PC-3 (cell line): ENCODE results near the gene LKAAEAR1. TPM values are rescaled to one million over a fixed set of nuclear protein-coding genes. Genes with fewer than 3 reads are reported as not detected.

Experiments used
- ATAC-seq: fragments of 200-7000 bp; cut with Tn5 transposase; 2 replicates; pipeline ENCODE4 v1.9.1; 2020; ENCODE audit warnings: mild to moderate bottlenecking, moderate library complexity
- BruUV-seq: library from RNA; stranded (reverse); fragments of 400-500 nt; replicated peaks from 2 replicates; lab custom pipeline; 2021; lab: Mats Ljungman, UMichigan
- CTCF ChIA-PET: fragments of 300-600 bp; sonication (Branson Sonifier 250); formaldehyde crosslinking; loops from one replicate; lab custom pipeline; 2022; ENCODE audit warnings: antibody characterized with exemption; lab: Charles Lee
- POLR2A ChIA-PET: fragments of 300-600 bp; sonication (Branson Sonifier 250); formaldehyde crosslinking; loops from one replicate; lab custom pipeline; 2022; ENCODE audit warnings: antibody characterized with exemption; ENCODE audit not compliant: unreplicated experiment; lab: Charles Lee
- DNase-seq: peaks from one replicate; pipeline ENCODE4 v3.0.0-alpha.2; 2015
- H2AFZ ChIP-seq: fragments of 300-600 bp; sonication (generic); 2 replicates; pipeline ENCODE4 v1.6.0; 2016; ENCODE audit warnings: antibody characterized with exemption, low read length
- H3F3A ChIP-seq: fragments of 300-600 bp; sonication (generic); one replicate; pipeline ENCODE4 v1.6.0; 2017; ENCODE audit warnings: antibody characterized with exemption, low read length, control low read depth, mild to moderate bottlenecking; ENCODE audit not compliant: unreplicated experiment
- H3K27ac ChIP-seq: fragments of 300-600 bp; sonication (generic); 2 replicates; pipeline ENCODE4 v1.5.1; 2016; ENCODE audit warnings: mild to moderate bottlenecking, low read length
- H3K27me3 ChIP-seq: fragments of 300-600 bp; sonication (generic); 2 replicates; pipeline ENCODE4 v1.6.1; 2016; ENCODE audit warnings: low read length, mixed read lengths
- H3K36me3 ChIP-seq: fragments of 300-600 bp; sonication (generic); 2 replicates; pipeline ENCODE4 v1.6.1; 2016; ENCODE audit warnings: low read depth, mixed run types, low read length, mixed read lengths
- H3K4me1 ChIP-seq: fragments of 300-600 bp; sonication (generic); 2 replicates; pipeline ENCODE4 v1.5.1; 2016; ENCODE audit warnings: low read length; ENCODE audit not compliant: insufficient read depth
- H3K4me2 ChIP-seq: fragments of 300-600 bp; sonication (generic); 2 replicates; pipeline ENCODE4 v1.6.0; 2016; ENCODE audit warnings: low read length
- H3K4me3 ChIP-seq: fragments of 300-600 bp; sonication (generic); 2 replicates; pipeline ENCODE4 v1.5.1; 2016; ENCODE audit warnings: mild to moderate bottlenecking, low read length, mixed read lengths
- H3K79me2 ChIP-seq: fragments of 300-600 bp; sonication (generic); 2 replicates; pipeline ENCODE4 v1.6.1; 2017; ENCODE audit warnings: low read length, mixed read lengths
- H3K9ac ChIP-seq: fragments of 300-600 bp; sonication (generic); 2 replicates; pipeline ENCODE4 v1.6.0; 2016; ENCODE audit warnings: mild to moderate bottlenecking, low read length
- H3K9me2 ChIP-seq: fragments of 300-600 bp; sonication (generic); replicated peaks from 2 replicates; pipeline ENCODE4 v1.6.1; 2016; ENCODE audit warnings: mixed run types, low read length, mixed read lengths
- H3K9me3 ChIP-seq: fragments of 300-600 bp; sonication (generic); 2 replicates; pipeline ENCODE4 v1.6.1; 2016; ENCODE audit warnings: low read length, mixed read lengths
- H4K20me1 ChIP-seq: fragments of 300-600 bp; sonication (generic); 2 replicates; pipeline ENCODE4 v1.6.1; 2016; ENCODE audit warnings: low read length, mixed read lengths
- CTCF ChIP-seq: fragments of 300-600 bp; sonication (generic); conservative IDR thresholded peaks from 2 replicates; pipeline ENCODE4 v1.5.1; 2017; ENCODE audit warnings: antibody characterized with exemption, low read depth, mild to moderate bottlenecking, low read length
- EZH2 ChIP-seq: fragments of 300-600 bp; sonication (generic); IDR thresholded peaks from one replicate; pipeline ENCODE4 v1.6.1; 2017; ENCODE audit warnings: antibody characterized with exemption, mild to moderate bottlenecking, low read length; ENCODE audit not compliant: unreplicated experiment
- EZH2phosphoT487 ChIP-seq: fragments of 300-600 bp; sonication (generic); IDR thresholded peaks from 2 replicates; pipeline ENCODE4 v1.6.1; 2018; ENCODE audit warnings: mild to moderate bottlenecking, antibody characterized with exemption, low read length, borderline replicate concordance
- intact Hi-C: fragments of 100-400 bp; cut with micrococcal nuclease; formaldehyde crosslinking; loops from 2 replicates; pipeline ENCODE4 v1.9.0; 2023
- total RNA-seq: library from RNA; depleted of rRNA; stranded (reverse); fragments of >200 nt; gene quantifications from 2 replicates; pipeline ENCODE4 v1.2.3, GENCODE V29; 2014

Gene LKAAEAR1
- total RNA-seq, 1 experiment from 2014 or later: 1.1 TPM

- DNase-seq: peak; percentile 83
- TF ChIP-seq EZH2phosphoT487: no peak
- no peak for TF ChIP-seq EZH2
- no peak for TF ChIP-seq CTCF
- no TSS peak for BruUV-seq
- peak; percentile 91 for ATAC-seq
- H3K4me1 ChIP-seq: peaks cover 26% of the 10 kb centered on the region
- H3K9me3 ChIP-seq: no peaks in the 10 kb centered on the region
- no peaks in the 10 kb centered on the region for H3K9me2 ChIP-seq
- POLR2A ChIA-PET: no interaction called here
- peak overlapping the region; percentile 35 for H3K4me2 ChIP-seq
- intact Hi-C loops: no loop called here
- 0 out of 2 replicates have a peak overlapping the region, but pooled peaks have one; percentile 9 for H2AFZ ChIP-seq
- no peaks in the 10 kb centered on the region for H3K79me2 ChIP-seq
- CTCF ChIA-PET: interaction anchor here (0.5 to 0.7 kb wide), 2 partner anchors 9 to 172 kb away, joined by 3 read pairs; no protein-coding TSS in a partner anchor
- no peak overlapping the region for H3K4me3 ChIP-seq
- peak overlapping the region; percentile 31 for H3K27ac ChIP-seq
- no peaks in the 10 kb centered on the region for H4K20me1 ChIP-seq
- H3K27me3 ChIP-seq: no peaks in the 10 kb centered on the region
- H3K9ac ChIP-seq: no peak overlapping the region
- H3K36me3 ChIP-seq: no peaks in the 10 kb centered on the region
- peaks cover 5% of the 10 kb centered on the region for H3F3A ChIP-seq
Observed at GRCh38 chr20:64044484-64045247, 39.5 kb downstream of the LKAAEAR1 start.

- H3K4me1 ChIP-seq: peaks cover 25% of the 10 kb centered on the region
- no peak overlapping the region for H3K4me2 ChIP-seq
- H3K4me3 ChIP-seq: no peak overlapping the region
- H3K9me2 ChIP-seq: no peaks in the 10 kb centered on the region
- peaks cover 5% of the 10 kb centered on the region for H3F3A ChIP-seq
- no peaks in the 10 kb centered on the region for H4K20me1 ChIP-seq
- H2AFZ ChIP-seq: no peak overlapping the region
- no TSS peak for BruUV-seq
- H3K27ac ChIP-seq: no peak overlapping the region
- no peak for DNase-seq
- no peak for ATAC-seq
- intact Hi-C loops: no loop called here
- POLR2A ChIA-PET: no interaction called here
- no peaks in the 10 kb centered on the region for H3K27me3 ChIP-seq
- no peak overlapping the region for H3K9ac ChIP-seq
- TF ChIP-seq EZH2: no peak
- no peak for TF ChIP-seq CTCF
- TF ChIP-seq EZH2phosphoT487: no peak
- no peaks in the 10 kb centered on the region for H3K36me3 ChIP-seq
- CTCF ChIA-PET: interaction anchor here (0.7 kb wide), 1 partner anchor 10 kb away, joined by 3 read pairs; no protein-coding TSS in a partner anchor
- H3K9me3 ChIP-seq: no peaks in the 10 kb centered on the region
- H3K79me2 ChIP-seq: no peaks in the 10 kb centered on the region
Observed at GRCh38 chr20:64043768-64044167, 40.4 kb downstream of the LKAAEAR1 start.
